Muscle layer of colon (tissue), 2 donors: ENCODE measurements around the gene ACACA.

Experiments
- H3K27ac ChIP-seq: one replicate; pipeline ENCODE4 v1.7.0; 2013; ENCODE audit warnings: low read depth, mild to moderate bottlenecking, low read length, moderate library complexity
- H3K27me3 ChIP-seq, 2 donors: one replicate each; pipeline ENCODE4 v1.7.0; 2013; ENCODE audit warnings: low read length in 2 of 2, mild to moderate bottlenecking in 2 of 2; ENCODE audit not compliant: insufficient read depth in 2 of 2, control insufficient read depth in 1 of 2
- H3K36me3 ChIP-seq: one replicate; pipeline ENCODE4 v1.7.0; 2013; ENCODE audit warnings: mild to moderate bottlenecking, low read length; ENCODE audit not compliant: insufficient read depth
- H3K4me1 ChIP-seq: one replicate; pipeline ENCODE4 v1.7.0; 2013; ENCODE audit warnings: mild to moderate bottlenecking, low read length; ENCODE audit not compliant: insufficient read depth
- H3K4me3 ChIP-seq, 2 donors: one replicate each; pipeline ENCODE4 v1.7.0; 2013; ENCODE audit warnings: low read length in 2 of 2, low read depth in 1 of 2, mild to moderate bottlenecking in 1 of 2, moderate library complexity in 1 of 2
- H3K9ac ChIP-seq: one replicate; pipeline ENCODE4 v1.7.0; 2013; ENCODE audit warnings: low read length
- H3K9me3 ChIP-seq: one replicate; pipeline ENCODE4 v1.7.0; 2013; ENCODE audit warnings: mild to moderate bottlenecking, low read length
- donor health status: abdominal sarcoma.
- donor health status: Adenocarcinoma of cecum.

Gene ACACA

GRCh38 chr17:37392024-37392590 lies 14.5 kb downstream of the ACACA start:
- H3K4me1 ChIP-seq, result no peaks in the 10 kb centered on the region
- H3K27ac ChIP-seq, result no peak overlapping the region
- H3K36me3 ChIP-seq, result no peaks in the 10 kb centered on the region
- H3K9ac ChIP-seq, result no peak overlapping the region
- no peaks in the 10 kb centered on the region for H3K27me3 ChIP-seq
- no peak overlapping the region for H3K4me3 ChIP-seq
- no peaks in the 10 kb centered on the region for H3K9me3 ChIP-seq

GRCh38 chr17:37391146-37391545 lies 15.5 kb downstream of the ACACA start:
- H3K4me3 ChIP-seq, result no peak overlapping the region
- no peak overlapping the region for H3K27ac ChIP-seq
- no peaks in the 10 kb centered on the region for H3K4me1 ChIP-seq
- H3K9ac ChIP-seq, result no peak overlapping the region
- H3K9me3 ChIP-seq, result no peaks in the 10 kb centered on the region
- H3K27me3 ChIP-seq, result no peaks in the 10 kb centered on the region
- H3K36me3 ChIP-seq, result no peaks in the 10 kb centered on the region

GRCh38 chr17:37389160-37389559 lies 17.5 kb downstream of the ACACA start:
- H3K27ac ChIP-seq, result no peak overlapping the region
- H3K9me3 ChIP-seq, result no peaks in the 10 kb centered on the region
- no peaks in the 10 kb centered on the region for H3K27me3 ChIP-seq
- H3K4me3 ChIP-seq, result no peak overlapping the region
- H3K9ac ChIP-seq, result no peak overlapping the region
- no peaks in the 10 kb centered on the region for H3K36me3 ChIP-seq
- no peaks in the 10 kb centered on the region for H3K4me1 ChIP-seq

- H3K4me3 ChIP-seq, result no peak overlapping the region
- H3K9ac ChIP-seq, result no peak overlapping the region
- no peaks in the 10 kb centered on the region for H3K9me3 ChIP-seq
- H3K27ac ChIP-seq, result no peak overlapping the region
- no peaks in the 10 kb centered on the region for H3K36me3 ChIP-seq
- no peaks in the 10 kb centered on the region for H3K4me1 ChIP-seq
- no peaks in the 10 kb centered on the region for H3K27me3 ChIP-seq
These were observed 18.4 kb downstream of the ACACA start for GRCh38 chr17:37388266-37388665.

GRCh38 chr17:37386462-37386861 lies 20.2 kb downstream of the ACACA start:
- no peak overlapping the region for H3K9ac ChIP-seq
- H3K36me3 ChIP-seq, result no peaks in the 10 kb centered on the region
- no peak overlapping the region for H3K27ac ChIP-seq
- H3K4me3 ChIP-seq, result no peak overlapping the region
- no peaks in the 10 kb centered on the region for H3K27me3 ChIP-seq
- no peaks in the 10 kb centered on the region for H3K4me1 ChIP-seq
- no peaks in the 10 kb centered on the region for H3K9me3 ChIP-seq

GRCh38 chr17:37385474-37385990 lies 21.1 kb downstream of the ACACA start:
- no peak overlapping the region for H3K4me3 ChIP-seq
- H3K36me3 ChIP-seq, result no peaks in the 10 kb centered on the region
- no peaks in the 10 kb centered on the region for H3K4me1 ChIP-seq
- H3K9me3 ChIP-seq, result no peaks in the 10 kb centered on the region
- no peak overlapping the region for H3K27ac ChIP-seq
- H3K27me3 ChIP-seq, result no peaks in the 10 kb centered on the region
- no peak overlapping the region for H3K9ac ChIP-seq

- H3K9ac ChIP-seq, result no peak overlapping the region
- no peak overlapping the region for H3K27ac ChIP-seq
These were observed 22.0 kb downstream of the ACACA start for GRCh38 chr17:37384560-37385149.

GRCh38 chr17:37382056-37382455 lies 24.6 kb downstream of the ACACA start:
- Histone ChIP-seq H3K27ac (no peak overlapping the region), H3K4me1 (no peaks in the 10 kb centered on the region)

More at GRCh38 chr17:37384560-37385149, 22.0 kb downstream of the ACACA start:
- no peaks in the 10 kb centered on the region for H3K4me1 ChIP-seq
- no peaks in the 10 kb centered on the region for H3K9me3 ChIP-seq
- H3K27me3 ChIP-seq, result no peaks in the 10 kb centered on the region
- no peaks in the 10 kb centered on the region for H3K36me3 ChIP-seq
- H3K4me3 ChIP-seq, result no peak overlapping the region

GRCh38 chr17:37375706-37376105 lies 30.9 kb downstream of the ACACA start, which contains the start of gene C17orf78:
Gene C17orf78 (plus strand): TSS chr17:37375985. CDS start chr17:37376093, 108 bp downstream.
- Histone ChIP-seq H3K36me3 (no peaks in the 10 kb centered on the region), H3K4me3 (no peak within 1 kb of the TSS), H3K27me3 (no peaks in the 10 kb centered on the region), H3K9me3 (no peaks in the 10 kb centered on the region), H3K27ac (no peak within 1 kb of the TSS), H3K4me1 (no peaks in the 10 kb centered on the region), H3K9ac (no peak within 1 kb of the TSS)

More at GRCh38 chr17:37382056-37382455, 24.6 kb downstream of the ACACA start:
- Histone ChIP-seq H3K9ac (no peak overlapping the region), H3K4me3 (no peak overlapping the region), H3K36me3 (no peaks in the 10 kb centered on the region), H3K9me3 (no peaks in the 10 kb centered on the region), H3K27me3 (no peaks in the 10 kb centered on the region)

- H3K9ac ChIP-seq, result no peak overlapping the region
- H3K4me1 ChIP-seq, result no peaks in the 10 kb centered on the region
- H3K4me3 ChIP-seq, result no peak overlapping the region
- no peaks in the 10 kb centered on the region for H3K27me3 ChIP-seq
- H3K36me3 ChIP-seq, result no peaks in the 10 kb centered on the region
- no peaks in the 10 kb centered on the region for H3K9me3 ChIP-seq
- no peak overlapping the region for H3K27ac ChIP-seq
These were observed 33.0 kb downstream of the ACACA start for GRCh38 chr17:37373530-37374159.

- H3K36me3 ChIP-seq, result no peaks in the 10 kb centered on the region
- H3K9me3 ChIP-seq, result no peaks in the 10 kb centered on the region
- H3K4me1 ChIP-seq, result no peaks in the 10 kb centered on the region
- H3K9ac ChIP-seq, result no peak overlapping the region
- H3K27me3 ChIP-seq, result no peaks in the 10 kb centered on the region
- H3K27ac ChIP-seq, result no peak overlapping the region
- no peak overlapping the region for H3K4me3 ChIP-seq
These were observed 38.1 kb downstream of the ACACA start for GRCh38 chr17:37368577-37368976.
